ENCODE data around the gene HSPBP1.

DNA sequence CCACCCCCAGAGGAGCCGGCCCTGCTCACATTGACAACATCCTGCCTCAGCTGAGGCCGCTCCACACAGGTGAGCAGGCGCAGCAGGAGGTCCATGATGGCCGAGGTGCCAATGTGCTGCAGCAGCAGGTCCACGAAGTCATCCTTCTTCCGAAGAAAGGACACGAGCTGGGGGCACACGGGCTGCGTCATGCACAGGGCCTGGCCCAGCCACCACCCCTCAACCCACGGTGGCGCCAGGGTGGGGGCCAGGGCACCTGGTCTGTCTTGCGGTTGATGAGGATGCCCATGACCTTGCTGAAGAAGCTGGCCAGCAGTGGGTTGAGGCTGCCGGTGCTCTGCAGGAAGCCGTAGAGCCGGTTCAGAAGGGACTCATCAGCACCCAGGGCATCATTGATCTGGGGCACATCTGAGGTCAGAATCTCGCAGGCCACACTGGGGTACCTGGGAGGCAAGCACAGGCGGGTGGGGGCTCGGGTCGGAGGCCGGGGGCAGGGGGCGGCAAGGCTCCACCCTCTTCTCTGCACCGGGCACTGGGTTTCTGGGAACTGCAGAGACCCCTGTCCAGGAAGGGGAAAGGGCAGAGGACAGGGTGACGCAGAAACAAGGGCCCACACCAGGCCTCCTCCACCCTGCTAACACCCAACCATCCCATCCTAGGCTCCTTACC, 34.5 kb downstream of the HSPBP1 start:
- TF ChIP-seq CTCF (conservative IDR thresholded peaks at IDR 0.05; ENCODE audit: low read depth, low read length) (no peak), EZH2 (IDR thresholded peaks at IDR 0.05; ENCODE audit: borderline replicate concordance, low read depth, low read length, poor library complexity, severe bottlenecking) (no peak)

Measured in A673 (cell line).